Right lobe of liver (tissue), 6 donors: ENCODE results near the gene FAM236B. TPM values are rescaled to one million over a fixed set of nuclear protein-coding genes. Genes with fewer than 3 reads are reported as not detected.
"Not testable (repeated sequence)": the region's sequence is repeated elsewhere in the genome, so short reads cannot be mapped to it uniquely, and the experiment has no call there.

Experiments
- ATAC-seq, 4 donors: fragments of 200-7000 bp; cut with Tn5 transposase; one replicate each; pipeline ENCODE4 v1.9.1; 2020; ENCODE audit warnings: mild to moderate bottlenecking in 4 of 4, moderate library complexity in 4 of 4
- DNase-seq, 3 donors: peaks; one replicate each; pipeline ENCODE4 v3.0.0-alpha.2; 2020
- H3K27ac ChIP-seq, 3 donors: fragments of 200-600 bp; one replicate each; pipeline ENCODE4 v1.8.0; 2022
- H3K27me3 ChIP-seq, 2 donors: fragments of 200-600 bp; one replicate each; pipeline ENCODE4 v1.8.0; 2022
- H3K36me3 ChIP-seq, 4 donors: fragments of 200-600 bp; sonication (generic) in 1 of 4; one replicate each; pipeline versions ENCODE4 v1.5.1 to v1.8.0; 2017 to 2022; ENCODE audit warnings: control low read depth in 1 of 4
- H3K4me1 ChIP-seq, 4 donors: fragments of 200-600 bp; sonication (generic) in 1 of 4; one replicate each; pipeline versions ENCODE4 v1.5.1 to v1.8.0; 2017 to 2022; ENCODE audit warnings: control low read depth in 1 of 4
- H3K4me3 ChIP-seq, 3 donors: fragments of 200-600 bp; one replicate each; pipeline ENCODE4 v1.8.0; 2022
- H3K9me3 ChIP-seq, 4 donors: fragments of 200-600 bp; sonication (generic) in 1 of 4; one replicate each; pipeline versions ENCODE4 v1.5.1 to v1.8.0; 2017 to 2022; ENCODE audit warnings: control low read depth in 1 of 4
- WGBS: methylation state at CpG from one replicate; pipeline ENCODE4 v1.1.6; 2018; ENCODE audit warnings: low coverage, low lambda C conversion rate; ENCODE audit not compliant: insufficient coverage; ENCODE audit errors: missing lambda C conversion rate; 5-methylcytosine and 5-hydroxymethylcytosine counted together
- intact Hi-C, 2 donors: fragments of 100-400 bp; cut with DNase I; formaldehyde crosslinking; loops; one replicate each; pipeline versions ENCODE4 v1.11.2 to v1.14.1; 2022
- long read RNA-seq: library from polyadenylated mRNA; unstranded; transcript quantifications from one replicate; pipeline ENCODE4 v2.0.0, GENCODE V29; 2019
- total RNA-seq, 6 experiments: library from RNA; depleted of rRNA in 2 of 6; stranded (reverse); fragments of >200 nt in 2 of 6; fragmentation: NEBNext Ultra II Directional in 3 of 6; extraction: Animal tissue kit (Norgen Biotek cat#: 25700) in 3 of 6; gene quantifications; one replicate each; pipeline versions ENCODE4 v1.1.0 to v1.2.4, GENCODE V29; 2016 to 2023
- donor health status: DM: no; HTN: yes; CAD: no.
- donor health status: DM: no; HTN: no; CAD: no.
- donor health status: DM: no; HTN: no; CAD: no.
- donor health status: DM: no; HTN: yes; CAD: no.
- donor health status: DM: no; HTN: yes; CAD: no.

Gene FAM236B
- total RNA-seq, result not detected
- long read RNA-seq, result 0 reads

GRCh38 chrX:72782560-72782959 lies at the start of gene FAM236B:
Gene FAM236B (minus strand): TSS chrX:72782660. CDS start chrX:72782560, 100 bp downstream.
- DNase-seq, H3K27me3 ChIP-seq, H3K27ac ChIP-seq, H3K4me3 ChIP-seq, intact Hi-C loops, ATAC-seq, H3K9me3 ChIP-seq, H3K36me3 ChIP-seq, H3K4me1 ChIP-seq: not testable (repeated sequence)
- no CpG with 5 or more reads among the region's 15 CpGs for WGBS

DNA sequence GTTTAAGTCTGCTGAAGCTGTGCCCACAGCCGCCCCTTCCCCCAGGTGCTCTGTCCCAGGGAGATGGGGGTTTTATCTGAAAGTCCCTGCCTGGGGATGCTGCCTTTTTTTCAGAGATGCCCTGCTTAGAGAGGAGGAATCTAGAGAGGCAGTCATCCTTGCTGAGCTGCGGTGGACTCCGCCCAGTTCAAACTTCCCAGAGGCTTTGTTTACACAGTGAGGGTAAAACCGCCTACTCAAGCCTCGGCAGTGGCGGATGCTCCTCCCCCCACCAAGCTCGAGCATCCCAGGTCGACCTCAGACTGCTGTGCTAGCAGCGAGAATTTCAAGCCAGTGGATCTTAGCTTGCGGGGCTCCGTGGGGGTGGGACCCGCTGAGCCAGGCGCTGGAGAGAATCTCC lies 48.2 kb upstream of the FAM236B start:
- H3K4me1 ChIP-seq, H3K27ac ChIP-seq, H3K36me3 ChIP-seq, ATAC-seq, H3K27me3 ChIP-seq, H3K4me3 ChIP-seq, H3K9me3 ChIP-seq, intact Hi-C loops, DNase-seq: not testable (repeated sequence)
- no CpG with 5 or more reads among the region's 13 CpGs for WGBS

DNA sequence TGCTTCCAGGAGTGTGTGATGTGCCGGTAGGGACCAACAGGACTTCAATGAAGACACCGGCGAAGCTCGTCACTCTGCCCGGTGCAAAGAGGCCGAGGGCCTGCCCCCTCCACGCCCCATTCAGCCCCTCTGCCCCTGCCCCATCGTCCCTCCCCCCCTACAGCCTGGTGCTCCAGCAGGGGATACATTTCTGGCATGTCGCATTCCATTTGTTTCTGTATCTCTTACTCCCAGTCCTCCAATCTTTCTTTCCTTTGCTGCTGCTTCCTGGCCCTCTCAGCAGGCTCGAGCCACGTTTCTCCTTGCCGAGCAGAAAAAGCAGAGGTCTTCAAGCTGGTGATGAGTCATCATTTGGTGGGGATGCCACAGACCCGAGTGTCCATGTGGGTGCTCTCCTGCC lies 25.6 kb upstream of the FAM236B start, which contains the start of gene FAM236D:
FAM236D (minus strand) TSS at position 101 of the 400 bp plus-strand sequence; CDS start at position 1, 100 bp downstream.
- ATAC-seq, H3K4me1 ChIP-seq, H3K9me3 ChIP-seq, H3K27me3 ChIP-seq, H3K4me3 ChIP-seq, H3K27ac ChIP-seq, intact Hi-C loops, H3K36me3 ChIP-seq, DNase-seq: not testable (repeated sequence)
- WGBS, result no CpG with 5 or more reads among the region's 13 CpGs

DNA sequence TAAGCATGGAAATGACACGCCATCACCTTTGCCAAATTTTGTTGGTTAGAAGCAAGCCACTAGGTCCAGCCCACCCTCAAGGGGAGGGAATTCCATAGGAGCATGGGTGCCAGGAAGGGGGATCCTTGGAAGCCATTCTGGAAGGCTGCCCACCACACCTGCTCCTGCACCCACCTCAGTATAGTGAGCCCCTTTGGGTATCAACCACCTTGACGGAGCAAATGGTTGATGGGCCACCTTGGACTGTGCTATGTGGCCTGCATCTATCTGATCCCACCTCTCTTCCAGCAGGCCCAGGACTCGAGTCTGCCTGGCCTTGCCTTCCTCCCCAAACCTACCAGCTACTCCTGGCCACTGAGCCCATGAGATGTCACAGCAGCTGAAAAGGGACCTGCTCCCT lies 7.9 kb upstream of the FAM236B start:
- H3K27ac ChIP-seq, H3K27me3 ChIP-seq, H3K9me3 ChIP-seq, H3K4me3 ChIP-seq, H3K36me3 ChIP-seq, H3K4me1 ChIP-seq, intact Hi-C loops: not testable (repeated sequence)
- DNase-seq (peak in 1 of 3 donors; percentile 2), ATAC-seq (peak in 1 of 4 donors; percentile 29)
- WGBS, result no CpG with 5 or more reads among the region's 3 CpGs

DNA sequence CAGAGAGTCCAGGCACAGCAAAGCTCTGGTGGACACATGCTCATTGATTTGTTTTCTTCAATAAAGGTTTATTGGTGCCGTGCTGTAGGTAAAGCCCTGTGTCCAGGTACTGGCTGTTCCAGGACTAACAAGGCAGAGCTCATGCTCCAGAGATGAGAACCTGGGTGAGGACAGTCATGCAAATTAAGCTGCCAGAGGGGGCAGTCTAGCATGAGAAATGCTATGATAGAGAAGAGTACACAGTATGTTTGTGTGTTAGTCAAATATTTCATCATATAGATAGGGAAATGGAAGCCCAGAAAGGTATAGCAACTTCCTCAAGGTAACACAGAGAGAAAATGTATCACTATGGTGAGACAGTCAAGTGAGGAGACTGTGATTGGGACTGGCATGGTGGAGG lies 5.7 kb upstream of the FAM236B start:
- intact Hi-C loops, H3K27me3 ChIP-seq, DNase-seq, H3K9me3 ChIP-seq, H3K36me3 ChIP-seq, H3K4me3 ChIP-seq, H3K4me1 ChIP-seq, ATAC-seq, H3K27ac ChIP-seq: not testable (repeated sequence)
- WGBS, result no CpG with 5 or more reads among the region's 1 CpG

DNA sequence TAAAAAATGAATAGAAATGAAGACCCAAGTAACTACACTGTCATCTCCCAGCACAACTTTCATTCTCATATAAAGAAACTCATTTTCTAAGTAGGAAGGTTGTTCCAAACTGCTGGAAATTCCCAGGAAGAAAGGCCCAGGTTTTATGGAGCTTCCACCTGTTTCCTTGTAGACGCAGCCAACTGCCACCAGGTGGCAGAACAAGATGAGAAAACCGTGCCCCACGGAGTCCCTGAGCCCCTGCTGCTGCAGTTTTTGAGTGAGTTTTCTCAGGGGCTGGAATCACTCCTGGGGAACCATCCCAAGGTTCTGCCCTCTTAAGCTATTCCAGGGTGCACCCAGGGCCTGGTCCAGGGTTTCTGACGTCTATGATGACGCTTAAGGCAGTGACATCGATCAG lies 1.5 kb upstream of the FAM236B start:
- WGBS, result no CpG with 5 or more reads among the region's 6 CpGs
- H3K36me3 ChIP-seq, H3K27me3 ChIP-seq, H3K9me3 ChIP-seq, H3K27ac ChIP-seq, DNase-seq, H3K4me1 ChIP-seq, H3K4me3 ChIP-seq, ATAC-seq, intact Hi-C loops: not testable (repeated sequence)

- H3K4me3 ChIP-seq, H3K36me3 ChIP-seq, intact Hi-C loops, H3K9me3 ChIP-seq, H3K27me3 ChIP-seq, DNase-seq, H3K27ac ChIP-seq, H3K4me1 ChIP-seq, ATAC-seq: not testable (repeated sequence)
- no CpG with 5 or more reads among the region's 8 CpGs for WGBS
Measured at GRCh38 chrX:72783365-72783936, 991 bp upstream of the FAM236B start.

DNA sequence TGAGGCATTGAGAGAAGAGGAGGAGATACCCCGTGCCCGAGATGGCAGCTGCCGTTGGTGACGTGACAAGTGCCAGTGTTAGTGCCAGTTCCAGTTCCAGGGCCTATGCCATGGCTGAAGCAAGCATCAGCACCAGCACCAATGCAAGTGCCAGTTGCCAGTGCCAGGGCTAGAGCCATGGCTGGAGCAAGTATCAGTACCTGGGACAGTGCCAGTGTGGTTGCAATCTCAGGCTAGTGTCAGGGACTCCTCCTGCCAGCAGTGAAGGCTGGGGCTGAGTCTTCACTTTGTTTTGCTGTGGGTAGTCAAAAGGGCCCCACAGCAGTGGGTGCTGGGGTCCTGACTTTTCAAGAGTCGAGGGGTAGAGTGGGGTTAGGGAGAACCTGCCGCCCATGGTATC lies 4.3 kb downstream of the FAM236B start:
- H3K27ac ChIP-seq, ATAC-seq, intact Hi-C loops, H3K27me3 ChIP-seq, DNase-seq, H3K9me3 ChIP-seq, H3K4me1 ChIP-seq, H3K36me3 ChIP-seq, H3K4me3 ChIP-seq: not testable (repeated sequence)
- no CpG with 5 or more reads among the region's 6 CpGs for WGBS

DNA sequence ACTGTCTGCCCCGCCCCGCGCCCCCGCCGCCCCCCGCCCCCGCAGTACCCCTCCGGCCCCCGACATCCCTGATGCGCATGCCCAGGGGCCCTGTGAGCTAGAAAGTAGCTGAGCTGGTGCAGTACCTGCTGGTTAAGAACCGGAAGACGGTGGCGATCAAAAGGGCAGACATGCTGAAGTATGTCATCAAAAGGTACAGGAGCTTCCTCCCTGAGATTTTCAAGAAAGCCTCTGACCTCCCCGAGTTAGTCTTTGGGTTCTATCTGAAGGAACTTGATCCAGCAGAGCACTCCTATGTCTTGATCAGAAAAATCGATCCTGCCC lies 5.0 kb downstream of the FAM236B start:
- DNase-seq, H3K27ac ChIP-seq, intact Hi-C loops, H3K27me3 ChIP-seq, H3K9me3 ChIP-seq, H3K36me3 ChIP-seq, H3K4me1 ChIP-seq, ATAC-seq, H3K4me3 ChIP-seq: not testable (repeated sequence)
- no CpG with 5 or more reads among the region's 15 CpGs for WGBS

GRCh38 chrX:72776653-72777466 lies 5.6 kb downstream of the FAM236B start, which contains the start of gene DMRTC1B:
Gene DMRTC1B (plus strand): TSS chrX:72776890. CDS start chrX:72845136, 68,246 bp downstream.
- H3K27me3 ChIP-seq, H3K4me1 ChIP-seq, DNase-seq, H3K27ac ChIP-seq, intact Hi-C loops, H3K4me3 ChIP-seq, H3K36me3 ChIP-seq, H3K9me3 ChIP-seq: not testable (repeated sequence)
- WGBS, result no CpG with 5 or more reads among the region's 44 CpGs
- peak; percentile 37 to 54 (median 44) for ATAC-seq

DNA sequence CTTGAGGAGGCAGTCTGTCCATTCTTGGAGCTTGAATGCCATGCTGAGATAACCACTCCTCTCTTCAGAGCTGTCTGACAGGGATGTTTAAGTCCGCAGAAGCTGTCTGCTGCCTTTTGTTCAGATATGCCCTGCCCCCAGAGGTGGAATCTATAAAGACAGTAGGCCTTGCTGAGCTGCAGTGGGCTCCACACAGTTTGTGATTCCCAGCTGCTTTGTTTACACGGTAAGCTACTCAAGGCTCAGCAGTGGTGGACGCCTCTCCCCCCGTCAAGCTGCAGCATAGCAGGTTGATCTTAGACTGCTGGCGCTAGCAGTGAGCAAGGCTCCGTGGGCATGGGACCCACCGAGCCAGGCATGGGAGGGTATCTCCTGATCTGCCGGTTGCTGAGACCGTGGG lies 22.0 kb downstream of the FAM236B start:
- H3K4me3 ChIP-seq, H3K9me3 ChIP-seq, ATAC-seq, H3K36me3 ChIP-seq, intact Hi-C loops, H3K4me1 ChIP-seq, H3K27ac ChIP-seq, H3K27me3 ChIP-seq, DNase-seq: not testable (repeated sequence)
- WGBS, result no CpG with 5 or more reads among the region's 9 CpGs
